Neural progenitor cell (in vitro differentiated cells): ENCODE results near the gene GLTP.

Experiments used
- CTCF ChIP-seq: fragments of 200-600 bp; sonication (generic); IDR thresholded peaks from 2 replicates; pipeline ENCODE4 v1.5.1; 2017; ENCODE audit warnings: antibody characterized with exemption, mild to moderate bottlenecking
- EZH2 ChIP-seq: fragments of 200-600 bp; sonication (generic); IDR thresholded peaks from 2 replicates; pipeline ENCODE4 v1.6.1; 2017; ENCODE audit warnings: antibody characterized with exemption, mild to moderate bottlenecking, moderate library complexity

- no peak for TF ChIP-seq EZH2
- no peak for TF ChIP-seq CTCF
Observed at GRCh38 chr12:109807954-109808643, 72.2 kb downstream of the GLTP start.
